ENCODE measurements around the gene UPK3A.
"Not testable (repeated sequence)": the region's sequence is repeated elsewhere in the genome, so short reads cannot be mapped to it uniquely, and the experiment has no call there.

The UPK3A gene

GRCh38 chr22:45284705-45285262 is at the start of gene UPK3A:
Gene UPK3A (plus strand): TSS chr22:45284949. CDS start chr22:45285014, 65 bp downstream.
- DNase-seq: no peak

- no peak for DNase-seq
These were observed 49.5 kb upstream of the UPK3A start for GRCh38 chr22:45235101-45235777.

- no peak for DNase-seq
These were observed 48.9 kb upstream of the UPK3A start for GRCh38 chr22:45235851-45236342.

- DNase-seq: no peak
These were observed 47.4 kb upstream of the UPK3A start for GRCh38 chr22:45237065-45237990.

- no peak for DNase-seq
These were observed 46.4 kb upstream of the UPK3A start for GRCh38 chr22:45238076-45238956.

- no peak for DNase-seq
These were observed 45.6 kb upstream of the UPK3A start for GRCh38 chr22:45238957-45239680.

GRCh38 chr22:45239681-45240051 is 45.1 kb upstream of the UPK3A start:
- DNase-seq: no peak

- DNase-seq: no peak
These were observed 44.5 kb upstream of the UPK3A start for GRCh38 chr22:45240104-45240809.

GRCh38 chr22:45240810-45241631 is 43.7 kb upstream of the UPK3A start, which contains the start of gene KIAA0930:
Gene KIAA0930 (minus strand): TSS chr22:45240894. CDS start chr22:45240703, 191 bp downstream.
- DNase-seq: peak; percentile 88

- DNase-seq: no peak
These were observed 42.0 kb upstream of the UPK3A start for GRCh38 chr22:45242778-45243191.

GRCh38 chr22:45244916-45245315 is 39.8 kb upstream of the UPK3A start:
- DNase-seq: no peak

- DNase-seq: no peak
These were observed 38.4 kb upstream of the UPK3A start for GRCh38 chr22:45246060-45246985.

GRCh38 chr22:45248832-45249561 is 35.8 kb upstream of the UPK3A start:
- DNase-seq: no peak

- DNase-seq: no peak
These were observed 32.9 kb upstream of the UPK3A start for GRCh38 chr22:45251825-45252224.

GRCh38 chr22:45253039-45253641 is 31.6 kb upstream of the UPK3A start:
- no peak for DNase-seq

GRCh38 chr22:45254388-45254787 is 30.4 kb upstream of the UPK3A start:
- DNase-seq: no peak

- no peak for DNase-seq
These were observed 29.9 kb upstream of the UPK3A start for GRCh38 chr22:45254789-45255278.

GRCh38 chr22:45257941-45258340 is 26.8 kb upstream of the UPK3A start:
- DNase-seq: not testable (repeated sequence)
